ENCODE measurements around the gene PCAT6.

- TF ChIP-seq CTCF (IDR thresholded peaks at IDR 0.05), result no peak
- no peak for TF ChIP-seq POLR2A (IDR thresholded peaks at IDR 0.05)
Measured at GRCh38 chr1:202781180-202781579, 29.6 kb upstream of the PCAT6 start.
